Body of pancreas (tissue), 4 donors: Measurements from ENCODE around the gene ZNF285. TPM values are rescaled to one million over a fixed set of nuclear protein-coding genes. Genes with fewer than 3 reads are reported as not detected.
"Not testable (repeated sequence)": the region's sequence is repeated elsewhere in the genome, so short reads cannot be mapped to it uniquely, and the experiment has no call there.

ENCODE experiments used
- ATAC-seq: fragments of 150-250 bp; one replicate; pipeline ENCODE4 v1.9.1; 2016
- DNase-seq, 4 donors: peaks; one replicate each; pipeline ENCODE4 v3.0.0-alpha.2; 2019
- H3K27ac ChIP-seq, 4 donors: fragments of 200-600 bp; sonication (generic); 1 replicate in 3 of 4; 2 replicates in 1 of 4; pipeline versions ENCODE4 v1.5.1 to v1.6.1; 2016 to 2019; ENCODE audit warnings: mild to moderate bottlenecking in 1 of 4, mixed read lengths in 1 of 4, moderate library complexity in 1 of 4
- H3K27me3 ChIP-seq, 2 donors: fragments of 200-600 bp; sonication (generic); one replicate each; pipeline ENCODE4 v1.6.0; 2016; ENCODE audit warnings: mild to moderate bottlenecking in 1 of 2
- H3K36me3 ChIP-seq, 2 donors: fragments of 200-600 bp; sonication (generic); replicated peaks in 1 of 2; 2 replicates each; pipeline ENCODE4 v1.5.1; 2016; ENCODE audit warnings: low read depth in 2 of 2; ENCODE audit not compliant: insufficient read depth in 1 of 2
- H3K4me1 ChIP-seq: fragments of 200-600 bp; sonication (generic); one replicate; pipeline ENCODE4 v1.6.0; 2016
- H3K4me3 ChIP-seq, 2 donors: fragments of 200-600 bp; sonication (generic); 1 replicate in 1 of 2; 2 replicates in 1 of 2; pipeline ENCODE4 v1.5.1; 2016 to 2019
- H3K9me3 ChIP-seq, 3 donors: fragments of 200-600 bp; sonication (generic); 1 replicate in 2 of 3; 2 replicates in 1 of 3; pipeline ENCODE4 v1.5.1; 2016
- CTCF ChIP-seq, 7 experiments: fragments of 450-650 bp in 4 of 7; fragments of 200-600 bp in 3 of 7; sonication (generic) in 3 of 7; IDR thresholded peaks; one replicate each; pipeline ENCODE4 v1.5.1; 2016 to 2019; ENCODE audit warnings: antibody characterized with exemption in 7 of 7
- POLR2A ChIP-seq, 3 donors: fragments of 450-650 bp; IDR thresholded peaks; one replicate each; pipeline ENCODE4 v1.6.1; 2016; ENCODE audit warnings: antibody characterized with exemption in 3 of 3, mild to moderate bottlenecking in 2 of 3
- WGBS, 2 donors: methylation state at CpG; one replicate each; pipeline ENCODE4 v1.1.5; 2017; 5-methylcytosine and 5-hydroxymethylcytosine counted together
- intact Hi-C: fragments of 100-400 bp; cut with DNase I; formaldehyde crosslinking; loops from one replicate; pipeline ENCODE4 v1.15.1; 2023
- total RNA-seq, 2 donors: library from RNA; depleted of rRNA; stranded (reverse); fragments of >200 nt; gene quantifications; one replicate each; pipeline ENCODE4 v1.1.0, GENCODE V29; 2016

Gene ZNF285
- total RNA-seq, 2 donors from 2014 or later = 0.99 to 2.3 TPM

- TF ChIP-seq POLR2A (IDR thresholded peaks at IDR 0.05) (no peak), CTCF (IDR thresholded peaks at IDR 0.05) (no peak)
- intact Hi-C loops = no loop called here
- no peak for ATAC-seq
- Histone ChIP-seq H3K9me3 (peaks cover 0 to 32% (median 0%) of the 10 kb centered on the region in 3 donors), H3K36me3 (peaks cover 6 to 10% of the 10 kb centered on the region in 2 donors), H3K27me3 (no peaks in the 10 kb centered on the region), H3K27ac (no peak overlapping the region), H3K4me1 (no peaks in the 10 kb centered on the region), H3K4me3 (no peak overlapping the region)
- no peak for DNase-seq
- WGBS, 2 donors = 80 to 87% methylated on average over 2 of the region's 2 CpGs
Observed at GRCh38 chr19:44341794-44342193, 59.6 kb downstream of the ZNF285 start.

- H3K4me3 ChIP-seq, ATAC-seq, H3K27ac ChIP-seq, DNase-seq, H3K4me1 ChIP-seq, intact Hi-C loops, H3K27me3 ChIP-seq: not testable (repeated sequence)
- peaks cover 30 to 39% of the 10 kb centered on the region in 2 donors for H3K36me3 ChIP-seq
- peaks cover 0 to 59% (median 0%) of the 10 kb centered on the region in 3 donors for H3K9me3 ChIP-seq
- WGBS, 2 donors = 66 to 72% methylated on average over 3 of the region's 3 CpGs
Observed at GRCh38 chr19:44334639-44335038, 66.8 kb downstream of the ZNF285 start.

Other genes with a start within 250 kb of the ZNF285 start
- gene ZNF226, start 236.5 kb downstream of the ZNF285 start, total RNA-seq = 10 to 100 TPM in 1 of 2 donors, 1 to 10 TPM in 1; 4.6 to 13.5 TPM
- 1 to 10 TPM; 4.3 to 8.0 TPM for gene ZNF227, start 189.1 kb downstream of the ZNF285 start, total RNA-seq
- under 1 TPM in 1 of 2 donors, not detected in 1; 0.78 TPM for gene ZNF233, start 141.7 kb downstream of the ZNF285 start, total RNA-seq
- gene ZNF235, start 96.6 kb downstream of the ZNF285 start, total RNA-seq = 1 to 10 TPM; 2.6 to 4.4 TPM
- 1 to 10 TPM; 3.6 to 8.6 TPM for gene ZNF112, start 44.9 kb downstream of the ZNF285 start, total RNA-seq
- 1 to 10 TPM in 1 of 2 donors, under 1 TPM in 1; 0.99 to 2.6 TPM for gene ZNF229, start 46.9 kb upstream of the ZNF285 start, total RNA-seq
- gene ZNF180, start 98.9 kb upstream of the ZNF285 start, total RNA-seq = 10 to 100 TPM in 1 of 2 donors, 1 to 10 TPM in 1; 2.6 to 12.2 TPM
- gene CEACAM20, start 128.1 kb upstream of the ZNF285 start, total RNA-seq = not detected
- gene IGSF23, start 212.0 kb upstream of the ZNF285 start, total RNA-seq = 1 to 10 TPM in 1 of 2 donors, not detected in 1; 3.1 TPM
- 10 to 100 TPM; 36.8 to 55.4 TPM for gene PVR, start 242.3 kb upstream of the ZNF285 start, total RNA-seq